Sigmoid colon (tissue), 4 donors: ENCODE results near the gene PRELID3B.

ENCODE experiments used
- CTCF ChIP-seq, 4 experiments: fragments of 450-650 bp in 3 of 4; fragments of 200-600 bp in 1 of 4; IDR thresholded peaks; one replicate each; pipeline ENCODE4 v1.5.1; 2016 to 2019; ENCODE audit warnings: antibody characterized with exemption in 4 of 4, mild to moderate bottlenecking in 3 of 4, moderate library complexity in 2 of 4
- EP300 ChIP-seq, 4 donors: sonication (generic); formaldehyde crosslinking; IDR thresholded peaks; one replicate each; pipeline ENCODE4 v1.6.1; 2017; ENCODE audit warnings: antibody characterized with exemption in 4 of 4
- POLR2A ChIP-seq, 2 donors: fragments of 450-650 bp; IDR thresholded peaks; one replicate each; pipeline ENCODE4 v1.6.1; 2016; ENCODE audit warnings: antibody characterized with exemption in 2 of 2, mild to moderate bottlenecking in 2 of 2, moderate library complexity in 2 of 2

DNA sequence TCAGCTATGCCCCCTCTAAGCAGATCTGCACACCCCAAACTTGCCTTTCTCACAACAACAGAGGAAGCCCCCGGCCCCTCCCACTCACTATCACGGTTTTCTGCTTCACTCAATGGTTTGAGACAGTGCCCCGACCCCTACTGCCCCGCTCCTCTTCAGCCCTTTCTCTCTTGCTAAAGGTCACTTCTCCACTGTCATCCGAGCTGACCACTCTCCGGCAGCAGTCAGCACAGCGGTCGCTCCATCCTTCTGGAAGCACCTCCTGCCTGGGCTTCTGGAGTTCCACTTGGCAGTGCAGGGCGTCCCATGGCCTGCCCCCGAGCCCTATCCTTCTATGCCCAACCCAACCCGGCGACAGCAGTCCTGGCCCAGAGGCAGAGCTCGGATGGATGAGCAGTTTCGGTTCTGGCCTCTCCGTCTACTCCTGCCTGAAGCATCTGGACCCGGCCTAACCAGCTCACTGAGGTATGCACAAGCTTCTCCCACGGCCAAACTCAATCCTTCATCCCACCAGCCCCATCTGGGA, 39.6 kb downstream of the PRELID3B start:
- TF ChIP-seq POLR2A (IDR thresholded peaks at IDR 0.05) = no peak
- no peak for TF ChIP-seq CTCF (IDR thresholded peaks at IDR 0.05)
- TF ChIP-seq EP300 (IDR thresholded peaks at IDR 0.05) = no peak
